Body of pancreas (tissue), 4 donors: ENCODE results near the gene FBL. TPM values are rescaled to one million over a fixed set of nuclear protein-coding genes. Genes with fewer than 3 reads are reported as not detected.
A peak's percentile ranks its signal among the peaks of the same experiment; 100 is the strongest.

Source experiments
- ATAC-seq: fragments of 150-250 bp; one replicate; pipeline ENCODE4 v1.9.1; 2016
- DNase-seq, 4 donors: peaks; one replicate each; pipeline ENCODE4 v3.0.0-alpha.2; 2019
- H3K27ac ChIP-seq, 4 donors: fragments of 200-600 bp; sonication (generic); 1 replicate in 3 of 4; 2 replicates in 1 of 4; pipeline versions ENCODE4 v1.5.1 to v1.6.1; 2016 to 2019; ENCODE audit warnings: mild to moderate bottlenecking in 1 of 4, mixed read lengths in 1 of 4, moderate library complexity in 1 of 4
- H3K27me3 ChIP-seq, 2 donors: fragments of 200-600 bp; sonication (generic); one replicate each; pipeline ENCODE4 v1.6.0; 2016; ENCODE audit warnings: mild to moderate bottlenecking in 1 of 2
- H3K36me3 ChIP-seq, 2 donors: fragments of 200-600 bp; sonication (generic); replicated peaks in 1 of 2; 2 replicates each; pipeline ENCODE4 v1.5.1; 2016; ENCODE audit warnings: low read depth in 2 of 2; ENCODE audit not compliant: insufficient read depth in 1 of 2
- H3K4me1 ChIP-seq: fragments of 200-600 bp; sonication (generic); one replicate; pipeline ENCODE4 v1.6.0; 2016
- H3K4me3 ChIP-seq, 2 donors: fragments of 200-600 bp; sonication (generic); 1 replicate in 1 of 2; 2 replicates in 1 of 2; pipeline ENCODE4 v1.5.1; 2016 to 2019
- H3K9me3 ChIP-seq, 3 donors: fragments of 200-600 bp; sonication (generic); 1 replicate in 2 of 3; 2 replicates in 1 of 3; pipeline ENCODE4 v1.5.1; 2016
- POLR2A ChIP-seq, 3 donors: fragments of 450-650 bp; IDR thresholded peaks; one replicate each; pipeline ENCODE4 v1.6.1; 2016; ENCODE audit warnings: antibody characterized with exemption in 3 of 3, mild to moderate bottlenecking in 2 of 3
- WGBS, 2 donors: methylation state at CpG; one replicate each; pipeline ENCODE4 v1.1.5; 2017; 5-methylcytosine and 5-hydroxymethylcytosine counted together
- intact Hi-C: fragments of 100-400 bp; cut with DNase I; formaldehyde crosslinking; loops from one replicate; pipeline ENCODE4 v1.15.1; 2023
- total RNA-seq, 2 donors: library from RNA; depleted of rRNA; stranded (reverse); fragments of >200 nt; gene quantifications; one replicate each; pipeline ENCODE4 v1.1.0, GENCODE V29; 2016
- TF ChIP-seq, protein P1 (sequence below), 7 experiments: fragments of 450-650 bp in 4 of 7; fragments of 200-600 bp in 3 of 7; sonication (generic) in 3 of 7; IDR thresholded peaks; one replicate each; pipeline ENCODE4 v1.5.1; 2016 to 2019; ENCODE audit warnings: antibody characterized with exemption in 7 of 7

Gene FBL
- total RNA-seq, 2 donors from 2014 or later: 90.3 to 118 TPM

DNA sequence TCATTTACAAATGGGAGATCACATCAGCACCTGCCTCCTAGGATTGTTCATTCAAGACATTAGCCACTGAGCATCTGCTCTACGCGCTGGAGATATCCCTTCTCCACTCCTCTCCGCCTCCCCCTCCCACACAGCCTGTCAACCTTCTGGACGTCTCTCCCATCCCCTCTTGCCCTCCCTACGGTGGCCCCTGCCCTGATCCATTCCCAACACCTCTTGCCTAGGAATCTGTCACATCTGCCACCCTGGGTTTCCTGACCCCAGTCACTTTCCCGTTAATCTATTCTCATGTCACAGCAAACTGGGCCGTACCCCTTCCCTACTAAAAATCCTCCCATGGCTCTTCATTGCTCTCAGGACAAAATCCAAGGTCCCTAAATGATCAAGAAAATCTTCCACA, 22.5 kb downstream of the FBL start:
- peaks cover 15% of the 10 kb centered on the region for H3K4me1 ChIP-seq
- H3K27me3 ChIP-seq: no peaks in the 10 kb centered on the region
- TF ChIP-seq, protein P1, sequence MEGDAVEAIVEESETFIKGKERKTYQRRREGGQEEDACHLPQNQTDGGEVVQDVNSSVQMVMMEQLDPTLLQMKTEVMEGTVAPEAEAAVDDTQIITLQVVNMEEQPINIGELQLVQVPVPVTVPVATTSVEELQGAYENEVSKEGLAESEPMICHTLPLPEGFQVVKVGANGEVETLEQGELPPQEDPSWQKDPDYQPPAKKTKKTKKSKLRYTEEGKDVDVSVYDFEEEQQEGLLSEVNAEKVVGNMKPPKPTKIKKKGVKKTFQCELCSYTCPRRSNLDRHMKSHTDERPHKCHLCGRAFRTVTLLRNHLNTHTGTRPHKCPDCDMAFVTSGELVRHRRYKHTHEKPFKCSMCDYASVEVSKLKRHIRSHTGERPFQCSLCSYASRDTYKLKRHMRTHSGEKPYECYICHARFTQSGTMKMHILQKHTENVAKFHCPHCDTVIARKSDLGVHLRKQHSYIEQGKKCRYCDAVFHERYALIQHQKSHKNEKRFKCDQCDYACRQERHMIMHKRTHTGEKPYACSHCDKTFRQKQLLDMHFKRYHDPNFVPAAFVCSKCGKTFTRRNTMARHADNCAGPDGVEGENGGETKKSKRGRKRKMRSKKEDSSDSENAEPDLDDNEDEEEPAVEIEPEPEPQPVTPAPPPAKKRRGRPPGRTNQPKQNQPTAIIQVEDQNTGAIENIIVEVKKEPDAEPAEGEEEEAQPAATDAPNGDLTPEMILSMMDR (IDR thresholded peaks at IDR 0.05): no peak
- no peak for TF ChIP-seq POLR2A (IDR thresholded peaks at IDR 0.05)
- H3K27ac ChIP-seq: peak overlapping the region in 2 of 4 donors; percentile 53 to 69
- DNase-seq (no peak), ATAC-seq (no peak)
- intact Hi-C loops: no loop called here
- WGBS, 2 donors: 12 to 21% methylated on average over 7 of the region's 7 CpGs
- peak overlapping the region; percentile 70 to 92 for H3K4me3 ChIP-seq
- no peaks in the 10 kb centered on the region for H3K9me3 ChIP-seq
- H3K36me3 ChIP-seq: peaks cover 0 to 8% of the 10 kb centered on the region in 2 donors

DNA sequence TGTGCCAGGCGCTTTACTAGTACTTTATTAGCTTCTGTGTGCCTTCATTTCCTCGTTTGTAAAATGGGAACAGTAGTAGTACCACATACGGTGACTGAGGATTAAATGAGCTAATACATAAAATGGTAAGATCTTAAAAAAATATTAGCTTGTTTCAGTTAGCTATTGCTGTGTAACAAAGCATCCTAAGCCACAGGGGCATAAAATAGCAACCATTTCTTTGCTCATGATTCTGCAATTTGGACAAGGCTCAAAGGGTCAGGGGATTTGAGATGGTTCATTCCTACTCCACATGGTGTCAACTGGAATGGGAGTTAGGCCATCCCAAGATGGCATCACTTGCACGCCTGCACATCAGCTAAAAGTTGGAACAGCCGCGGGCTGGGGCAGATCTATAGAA, 25.5 kb downstream of the FBL start:
- ATAC-seq: no peak
- no peaks in the 10 kb centered on the region for H3K9me3 ChIP-seq
- H3K36me3 ChIP-seq: no peaks in the 10 kb centered on the region
- no peak overlapping the region for H3K27ac ChIP-seq
- intact Hi-C loops: no loop called here
- H3K4me1 ChIP-seq: peaks cover 15% of the 10 kb centered on the region
- DNase-seq: no peak
- WGBS, 2 donors: 88 to 94% methylated on average over 6 of the region's 6 CpGs
- H3K4me3 ChIP-seq: no peak overlapping the region
- H3K27me3 ChIP-seq: no peaks in the 10 kb centered on the region
- TF ChIP-seq, protein P1 (IDR thresholded peaks at IDR 0.05): no peak
- TF ChIP-seq POLR2A (IDR thresholded peaks at IDR 0.05): no peak

- TF ChIP-seq, protein P1 (IDR thresholded peaks at IDR 0.05): no peak
- no peak for TF ChIP-seq POLR2A (IDR thresholded peaks at IDR 0.05)
- Histone ChIP-seq H3K9me3 (no peaks in the 10 kb centered on the region), H3K4me1 (peaks cover 8% of the 10 kb centered on the region), H3K4me3 (no peak overlapping the region), H3K27ac (no peak overlapping the region), H3K36me3 (no peaks in the 10 kb centered on the region), H3K27me3 (no peaks in the 10 kb centered on the region)
- no peak for DNase-seq
- 77 to 78% methylated on average over 3 of the region's 3 CpGs for WGBS, 2 donors
- intact Hi-C loops: no loop called here
- ATAC-seq: no peak
Measured at GRCh38 chr19:39819786-39820185, 26.4 kb downstream of the FBL start.

DNA sequence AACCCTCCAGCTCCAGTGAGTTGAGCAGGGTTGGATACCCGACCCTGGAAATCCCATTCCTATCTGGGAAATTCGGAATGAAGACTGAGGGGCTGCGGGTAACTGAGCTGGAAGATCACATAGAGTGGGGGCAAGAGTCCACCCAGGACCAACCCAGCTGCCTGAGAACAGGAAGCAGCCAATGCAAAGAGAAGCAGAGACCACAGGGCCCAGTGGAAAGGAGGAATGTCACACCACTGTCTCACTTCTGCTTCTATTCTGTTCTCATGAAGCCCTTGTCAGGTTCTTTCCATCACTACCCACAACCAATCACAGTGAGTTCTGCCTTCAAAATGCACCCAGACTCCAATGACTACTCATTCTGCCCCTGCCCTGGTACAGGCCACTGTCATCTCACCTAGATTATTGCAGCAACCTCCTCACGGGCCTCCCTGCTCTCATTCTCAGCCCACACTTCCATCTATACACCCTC, 27.5 kb downstream of the FBL start:
- no peaks in the 10 kb centered on the region for H3K9me3 ChIP-seq
- H3K27me3 ChIP-seq: no peaks in the 10 kb centered on the region
- no peak overlapping the region for H3K4me3 ChIP-seq
- no peak for TF ChIP-seq POLR2A (IDR thresholded peaks at IDR 0.05)
- TF ChIP-seq, protein P1 (IDR thresholded peaks at IDR 0.05): no peak
- H3K27ac ChIP-seq: no peak overlapping the region
- DNase-seq: no peak
- ATAC-seq: no peak
- H3K36me3 ChIP-seq: no peaks in the 10 kb centered on the region
- H3K4me1 ChIP-seq: peaks cover 4% of the 10 kb centered on the region
- WGBS, 2 donors: 74 to 83% methylated on average over 4 of the region's 4 CpGs
- intact Hi-C loops: no loop called here

DNA sequence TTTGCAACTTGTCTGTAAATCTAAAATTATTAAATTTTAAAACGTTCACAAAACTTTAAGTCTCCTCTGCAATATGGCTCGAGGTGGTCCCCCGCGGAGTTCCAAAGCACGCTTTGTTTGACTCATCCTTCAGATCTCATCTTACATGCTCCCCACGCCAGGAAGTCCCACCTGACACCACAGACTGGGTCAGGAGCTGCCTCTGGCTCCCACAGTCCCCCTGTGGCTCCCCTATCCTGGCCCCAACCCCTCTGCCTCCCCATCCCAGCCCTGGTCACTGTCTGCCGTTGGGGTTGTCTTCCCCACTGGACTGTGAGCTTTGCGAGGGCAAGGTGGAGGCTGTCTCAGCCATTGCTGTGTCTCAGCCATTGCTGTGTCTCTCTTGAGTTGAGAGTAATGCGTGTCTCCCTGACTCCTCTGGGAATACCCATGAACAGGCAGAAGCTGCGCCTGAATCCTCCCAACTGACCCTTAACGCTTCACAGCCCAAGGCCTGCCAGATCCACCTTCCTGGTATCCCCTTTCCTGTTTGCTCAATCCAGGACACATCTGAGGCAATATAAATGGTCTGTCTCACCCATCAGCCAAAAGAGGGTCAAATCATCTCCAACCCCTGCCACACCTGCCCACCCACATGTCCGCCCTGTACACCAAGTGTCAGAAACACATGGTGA, 28.2 kb downstream of the FBL start:
- H3K27me3 ChIP-seq: no peaks in the 10 kb centered on the region
- no peak for ATAC-seq
- DNase-seq: no peak
- H3K4me1 ChIP-seq: no peaks in the 10 kb centered on the region
- no peaks in the 10 kb centered on the region for H3K9me3 ChIP-seq
- H3K4me3 ChIP-seq: no peak overlapping the region
- no peaks in the 10 kb centered on the region for H3K36me3 ChIP-seq
- TF ChIP-seq, protein P1 (IDR thresholded peaks at IDR 0.05): no peak
- no peak for TF ChIP-seq POLR2A (IDR thresholded peaks at IDR 0.05)
- H3K27ac ChIP-seq: no peak overlapping the region
- intact Hi-C loops: no loop called here
- 84% methylated on average over 9 to 12 of the region's 12 CpGs for WGBS, 2 donors
